AG08396 (cell line): Measurements from ENCODE around the gene HIVEP3.

ENCODE experiments used
- DNase-seq: peaks from one replicate; pipeline ENCODE4 v3.0.0; 2012; ENCODE audit warnings: low spot score, mixed read lengths

The HIVEP3 gene

GRCh38 chr1:41872074-41872473 is 46.6 kb downstream of the HIVEP3 start:
- DNase-seq, result no peak

- no peak for DNase-seq
Observed at GRCh38 chr1:41870076-41870562, 48.6 kb downstream of the HIVEP3 start.

DNA sequence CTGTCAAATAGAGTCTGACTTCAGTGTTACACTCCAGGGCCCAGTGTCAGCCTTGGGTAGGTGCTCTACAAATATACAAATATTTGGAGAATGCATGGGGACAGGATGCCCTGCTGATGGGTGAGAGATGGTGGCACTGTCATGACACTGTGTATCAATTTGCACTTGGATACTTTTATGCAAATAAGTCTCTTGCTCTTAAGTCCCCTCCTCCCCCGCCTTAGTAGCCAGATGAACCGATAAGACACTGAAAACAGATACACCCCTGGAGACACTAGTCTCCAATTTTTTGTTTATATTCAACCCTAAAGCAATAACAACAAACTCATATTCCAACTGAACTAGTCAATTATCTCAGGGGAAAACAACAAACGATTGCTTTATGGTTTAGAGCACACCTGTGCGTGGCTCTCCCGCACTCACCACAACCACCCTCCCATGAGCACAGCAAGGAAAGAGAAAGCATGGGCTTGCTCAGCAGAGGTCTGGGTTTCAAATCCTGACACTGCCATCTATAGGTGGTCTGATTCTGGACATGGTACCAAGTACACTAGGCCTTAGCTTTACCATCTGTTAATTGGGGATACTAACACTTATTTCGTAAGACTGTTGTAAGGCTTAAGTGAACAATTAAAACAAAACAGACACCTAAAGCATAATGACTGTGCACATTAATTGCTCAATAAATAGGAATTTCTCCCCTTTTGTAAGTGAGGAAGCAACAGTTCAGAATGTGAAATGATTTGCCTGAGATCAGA is 50.3 kb downstream of the HIVEP3 start:
- no peak for DNase-seq

GRCh38 chr1:41866285-41866684 is 52.4 kb downstream of the HIVEP3 start:
- no peak for DNase-seq

DNA sequence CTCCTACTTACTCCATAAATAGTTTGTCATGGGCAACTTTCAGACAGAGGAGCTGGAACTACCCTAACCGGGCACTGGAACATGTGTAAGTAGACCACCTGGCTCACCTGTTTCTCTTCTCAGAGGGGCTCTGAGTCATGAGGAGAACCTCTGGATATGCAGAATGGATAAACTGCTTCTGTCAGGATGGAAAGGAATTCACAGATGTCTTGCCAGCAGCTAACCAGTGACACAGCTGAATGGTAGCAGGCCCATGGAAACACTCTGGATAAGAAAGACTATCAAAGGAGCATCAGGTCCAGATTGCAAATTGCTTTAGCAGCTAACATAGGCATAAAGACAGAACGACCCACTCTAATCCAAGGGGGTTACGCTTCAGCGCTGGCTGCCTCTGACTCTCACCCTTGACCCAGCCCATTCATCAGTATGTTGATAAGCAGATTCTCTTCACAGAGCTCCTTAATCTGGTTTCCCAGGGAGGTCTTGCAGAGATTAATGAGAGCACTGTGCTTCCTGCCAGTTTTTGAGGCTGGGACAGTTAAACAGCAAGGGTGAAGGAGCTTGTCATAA is 54.2 kb downstream of the HIVEP3 start:
- no peak for DNase-seq

- no peak for DNase-seq
Observed at GRCh38 chr1:41863718-41864117, 55.0 kb downstream of the HIVEP3 start.

DNA sequence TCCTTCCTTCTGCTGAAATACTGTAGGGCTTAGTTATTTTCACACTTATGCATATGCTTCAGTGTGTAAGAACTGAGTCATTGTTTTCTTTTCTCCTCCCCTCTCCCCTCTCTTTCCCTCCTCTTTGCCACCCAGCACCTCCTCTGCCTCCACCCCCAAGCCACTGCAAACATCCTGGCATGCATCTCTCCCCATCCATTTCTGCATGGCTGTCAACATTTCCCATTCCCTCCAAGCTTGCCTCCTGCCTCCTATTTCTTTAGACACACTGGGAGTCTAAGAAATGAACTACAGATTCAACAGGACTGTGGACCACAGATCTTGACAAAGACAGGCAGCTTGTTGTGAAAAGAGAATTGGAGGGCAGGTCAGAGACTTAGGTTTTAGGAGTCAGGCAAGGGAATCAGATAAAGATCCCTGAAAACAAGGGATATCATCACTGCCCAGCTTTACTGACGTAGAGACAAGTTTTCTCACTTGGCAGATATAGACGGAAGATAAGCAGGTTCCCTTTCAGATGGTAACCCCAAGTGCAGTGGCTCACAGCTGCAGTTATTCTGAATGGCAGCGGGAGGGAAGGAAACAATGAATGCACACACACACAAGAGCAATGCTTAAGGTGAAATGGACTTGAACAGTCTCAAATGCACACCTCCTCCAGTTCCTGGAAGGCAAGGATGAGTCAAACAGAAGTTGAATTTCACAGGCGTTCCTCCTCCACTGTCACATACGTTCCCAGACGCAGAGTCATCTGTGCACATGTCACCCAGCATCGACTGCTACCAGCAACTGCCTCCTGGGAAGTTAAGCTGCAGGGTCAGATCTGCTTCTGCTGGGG is 56.1 kb downstream of the HIVEP3 start:
- peak; percentile 26 for DNase-seq

- DNase-seq, result no peak
Observed at GRCh38 chr1:41861535-41862383, 57.0 kb downstream of the HIVEP3 start.

- DNase-seq, result no peak
Observed at GRCh38 chr1:41860771-41861170, 58.0 kb downstream of the HIVEP3 start.

GRCh38 chr1:41860214-41860613 is 58.5 kb downstream of the HIVEP3 start:
- DNase-seq, result no peak

- DNase-seq, result no peak
Observed at GRCh38 chr1:41859686-41860085, 59.0 kb downstream of the HIVEP3 start.

- no peak for DNase-seq
Observed at GRCh38 chr1:41856944-41857285, 61.8 kb downstream of the HIVEP3 start.

DNA sequence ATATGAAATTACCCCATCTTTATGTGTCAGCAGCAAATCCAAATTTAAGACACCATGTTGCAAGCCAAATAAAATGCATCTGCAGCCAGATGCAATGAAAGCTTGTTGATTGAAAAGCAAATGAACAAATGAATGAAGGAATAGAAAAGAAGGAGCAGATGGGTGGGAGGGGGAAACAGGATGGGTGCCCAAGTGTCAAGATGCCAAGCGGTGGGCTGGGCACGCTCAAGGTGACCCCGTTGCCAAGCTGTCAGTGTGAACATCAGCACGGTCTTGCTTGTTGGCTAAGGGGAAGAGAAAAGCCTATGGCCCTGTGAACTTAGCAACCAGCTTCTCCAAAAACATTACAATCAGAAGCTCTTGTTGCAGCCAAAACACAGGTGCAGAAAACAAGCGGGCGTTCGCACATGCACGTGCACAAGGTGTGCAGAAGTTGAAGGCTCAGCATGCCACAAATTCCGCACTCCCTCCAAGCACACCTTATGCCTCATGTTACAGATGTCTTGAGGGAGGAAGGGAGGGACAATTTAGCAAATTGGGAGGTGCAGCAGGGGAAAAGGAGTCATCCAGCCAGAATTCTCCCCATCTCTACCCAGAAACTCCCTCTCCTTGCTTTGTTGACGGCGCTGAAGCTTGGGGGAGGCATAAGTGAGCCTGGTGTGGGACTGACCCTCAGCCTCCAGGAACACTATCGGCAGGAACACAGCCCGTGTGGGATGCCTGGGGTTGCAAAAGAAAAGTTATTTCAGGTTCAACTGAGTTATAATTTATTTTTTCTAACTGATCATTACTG is 62.4 kb downstream of the HIVEP3 start:
- no peak for DNase-seq

DNA sequence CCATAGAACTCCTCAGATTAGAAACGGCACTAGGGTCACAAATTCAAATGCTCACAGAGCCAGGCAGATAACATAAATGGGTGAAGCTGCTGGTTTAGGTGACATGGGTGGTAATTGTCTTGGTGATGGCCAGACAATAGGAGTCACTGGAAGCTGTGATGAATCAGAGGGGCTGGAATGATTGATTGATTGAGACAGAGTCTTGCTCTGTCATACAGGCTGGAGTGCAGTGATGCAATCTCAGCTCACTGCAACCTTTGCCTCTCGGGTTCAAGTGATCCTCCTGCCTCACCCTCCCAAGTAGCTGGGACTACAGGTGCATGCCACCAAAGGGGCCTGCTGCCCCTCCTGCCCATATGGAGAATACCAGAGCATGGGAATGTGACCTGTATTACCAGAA is 63.0 kb downstream of the HIVEP3 start:
- DNase-seq, result no peak

DNA sequence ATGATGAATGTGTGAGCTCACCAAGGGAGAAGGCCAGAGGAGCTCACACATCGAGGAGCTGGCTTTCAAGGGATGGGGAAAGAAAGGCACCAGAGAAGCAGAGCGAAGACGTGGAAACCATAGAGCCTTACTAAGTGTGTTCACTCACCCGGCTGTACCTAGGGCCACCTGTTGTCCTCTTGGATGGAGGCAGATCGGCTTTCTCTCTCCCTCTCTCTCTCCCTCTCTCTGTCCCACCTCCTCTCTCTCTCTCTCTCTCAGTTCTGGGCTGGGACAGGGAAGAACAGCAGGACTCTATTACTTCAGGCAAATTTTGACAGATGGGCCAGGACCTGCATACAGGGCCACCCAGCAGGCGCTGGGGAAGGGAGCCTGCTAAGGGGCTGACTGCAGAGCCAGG is 64.8 kb downstream of the HIVEP3 start:
- DNase-seq, result no peak

DNA sequence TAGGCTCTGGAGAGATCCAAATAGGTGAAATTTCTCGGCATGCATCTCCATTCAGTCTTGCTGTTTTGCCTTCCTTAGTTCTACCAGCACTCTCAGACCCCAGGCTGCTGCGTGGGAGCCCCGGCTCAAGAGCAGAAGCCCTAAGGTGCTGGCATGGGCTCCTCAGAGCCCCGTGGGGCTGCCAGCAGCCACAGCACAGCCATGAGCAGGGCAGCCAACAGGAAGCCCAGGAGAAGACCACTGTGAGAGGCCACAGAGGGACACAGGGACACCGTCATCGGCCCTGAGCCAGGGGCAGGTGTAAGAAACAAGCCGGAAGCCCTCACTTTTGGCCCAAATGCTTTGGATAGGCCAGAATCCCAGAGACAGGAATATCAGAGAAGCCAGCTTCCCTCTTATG is 66.6 kb downstream of the HIVEP3 start:
- DNase-seq, result no peak

- no peak for DNase-seq
Observed at GRCh38 chr1:41851589-41851988, 67.1 kb downstream of the HIVEP3 start.

DNA sequence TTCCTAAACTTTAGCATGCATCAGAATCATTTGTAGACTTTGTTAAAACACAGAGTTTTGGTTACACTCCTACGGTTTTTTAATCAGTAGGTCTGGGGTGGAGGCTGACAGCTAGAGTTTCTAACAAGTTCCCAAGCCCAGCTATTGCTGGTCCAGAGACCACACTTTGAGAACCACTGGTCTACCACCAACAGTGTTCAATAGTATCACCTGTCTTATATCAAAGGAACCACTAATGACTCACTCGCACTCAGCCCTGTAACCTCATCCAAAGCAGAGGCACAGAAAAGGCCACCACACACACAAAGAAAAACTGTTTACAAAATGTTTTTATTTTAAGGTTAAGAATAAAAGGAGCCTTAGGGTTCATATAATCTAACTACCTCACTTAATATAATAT is 68.7 kb downstream of the HIVEP3 start:
- DNase-seq, result no peak

GRCh38 chr1:41849211-41849759 is 69.4 kb downstream of the HIVEP3 start:
- no peak for DNase-seq

DNA sequence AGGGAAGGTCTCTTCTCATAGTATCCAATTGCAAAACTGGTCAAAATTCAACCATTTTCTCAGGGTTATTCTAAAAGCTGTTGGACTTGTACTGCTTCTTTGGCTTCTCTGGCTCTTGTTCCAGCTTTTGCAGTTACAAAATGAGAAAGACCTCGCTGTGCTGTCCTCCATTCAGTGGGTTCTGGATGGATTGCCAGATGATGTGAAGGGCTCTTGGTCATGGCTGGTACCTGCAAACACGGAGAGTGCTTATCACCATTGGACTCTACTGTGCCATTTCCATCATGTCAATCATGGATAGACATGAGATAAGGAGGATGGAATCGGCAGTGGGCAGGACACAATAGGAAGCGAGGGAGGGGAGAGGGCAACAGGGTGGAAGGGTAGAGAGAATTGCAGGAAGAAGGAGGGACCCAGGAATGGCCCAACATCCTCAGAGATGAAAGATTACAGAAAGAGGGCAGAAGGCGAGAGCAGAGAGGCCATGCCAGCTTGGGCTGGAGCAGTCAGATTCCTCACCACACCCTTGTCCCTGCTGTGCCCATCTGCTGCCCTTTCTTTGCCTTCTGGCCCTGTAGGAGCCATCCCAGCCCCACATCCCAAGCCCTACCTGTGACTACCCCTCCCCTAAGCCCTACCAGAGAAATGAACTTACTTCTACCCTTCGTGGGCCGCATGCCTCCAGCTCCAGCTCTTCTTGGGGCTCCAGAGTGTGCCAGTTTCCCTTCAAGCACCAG is 70.3 kb downstream of the HIVEP3 start:
- no peak for DNase-seq
